Smooth muscle cell of the brain vasculature (primary cell): Measurements from ENCODE around the gene PPIL4.
A peak's percentile ranks its signal among the peaks of the same experiment; 100 is the strongest.
"Not testable (repeated sequence)": the region's sequence is repeated elsewhere in the genome, so short reads cannot be mapped to it uniquely, and the experiment has no call there.

ENCODE experiments used
- DNase-seq: peaks from one replicate; pipeline ENCODE4 v3.0.0-alpha.2; 2012; ENCODE audit warnings: low read depth, low spot score

PPIL4 gene

DNA sequence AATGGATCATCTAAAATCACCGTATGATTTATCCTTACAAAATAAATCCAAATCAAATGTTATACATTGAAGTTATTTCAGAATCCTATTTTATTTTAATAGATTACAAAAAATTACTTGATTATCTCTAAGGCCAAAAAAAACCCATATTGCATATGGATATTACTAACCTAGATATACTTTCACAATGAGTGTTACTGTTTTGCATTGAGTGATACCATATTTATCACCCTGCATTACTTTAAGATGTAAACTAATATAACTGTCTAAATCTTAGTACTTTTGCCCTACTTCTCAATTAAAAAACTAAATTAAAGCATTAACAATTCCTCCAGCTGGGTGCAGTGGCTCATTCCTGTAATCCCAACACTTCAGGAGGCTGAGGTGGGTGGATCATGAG is 11.1 kb downstream of the PPIL4 start:
- no peak for DNase-seq

DNA sequence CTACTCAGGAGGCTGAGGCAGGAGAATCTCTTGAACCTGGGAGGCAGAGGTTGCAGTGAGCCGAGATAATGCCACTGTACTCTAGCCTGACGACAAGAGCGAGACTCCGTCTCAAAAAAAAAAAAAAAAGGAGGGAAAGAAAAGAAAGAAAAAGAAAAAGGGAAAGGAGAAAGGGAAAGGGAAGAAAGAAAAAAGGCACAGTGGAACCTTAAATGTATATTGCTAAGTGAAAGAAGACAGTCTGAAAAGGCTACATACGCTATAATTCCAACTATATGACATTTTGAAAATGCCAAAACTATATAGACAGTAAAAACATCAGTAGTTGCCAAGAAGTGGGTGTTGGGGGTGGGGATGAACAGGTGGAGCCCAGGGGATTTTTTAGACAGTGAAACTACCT is 16.2 kb downstream of the PPIL4 start:
- DNase-seq = no peak

DNA sequence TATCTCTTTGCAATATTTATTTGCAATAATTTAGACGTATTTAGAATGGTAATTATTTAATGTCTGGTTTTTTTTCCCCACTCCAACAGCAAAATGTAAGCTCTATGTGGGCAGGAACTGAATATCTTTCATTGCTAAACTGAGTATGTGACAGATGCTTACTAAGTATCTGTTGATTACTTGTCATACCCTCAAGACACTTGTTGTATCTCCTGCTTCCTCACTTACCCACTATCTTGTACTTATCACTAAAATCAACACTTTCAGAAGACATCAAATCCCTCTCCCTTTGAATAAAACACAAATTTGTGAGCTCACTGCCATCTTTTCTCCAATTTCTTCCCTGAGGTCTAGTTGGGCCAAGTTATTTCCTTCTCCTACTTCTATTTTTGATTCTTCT is 30.3 kb downstream of the PPIL4 start:
- DNase-seq = no peak

DNA sequence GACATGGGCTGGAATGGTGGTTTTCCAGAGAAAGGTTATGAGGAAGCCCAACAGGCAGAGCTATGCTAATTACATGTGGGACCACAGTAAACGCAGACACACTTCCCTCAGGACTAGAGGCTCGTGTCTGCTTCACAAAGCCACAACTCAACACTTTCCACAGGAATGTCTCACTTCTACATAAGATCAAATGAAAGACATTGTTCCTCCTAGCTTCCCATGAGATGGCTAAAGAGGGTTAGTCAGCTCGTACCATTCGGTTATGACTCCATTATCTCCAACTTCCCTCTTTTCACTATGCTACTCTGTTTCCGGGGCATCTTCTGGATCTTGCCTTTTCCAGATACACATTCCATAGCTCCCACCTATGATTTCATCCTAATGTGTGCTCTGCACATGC is 31.9 kb downstream of the PPIL4 start:
- DNase-seq = no peak

DNA sequence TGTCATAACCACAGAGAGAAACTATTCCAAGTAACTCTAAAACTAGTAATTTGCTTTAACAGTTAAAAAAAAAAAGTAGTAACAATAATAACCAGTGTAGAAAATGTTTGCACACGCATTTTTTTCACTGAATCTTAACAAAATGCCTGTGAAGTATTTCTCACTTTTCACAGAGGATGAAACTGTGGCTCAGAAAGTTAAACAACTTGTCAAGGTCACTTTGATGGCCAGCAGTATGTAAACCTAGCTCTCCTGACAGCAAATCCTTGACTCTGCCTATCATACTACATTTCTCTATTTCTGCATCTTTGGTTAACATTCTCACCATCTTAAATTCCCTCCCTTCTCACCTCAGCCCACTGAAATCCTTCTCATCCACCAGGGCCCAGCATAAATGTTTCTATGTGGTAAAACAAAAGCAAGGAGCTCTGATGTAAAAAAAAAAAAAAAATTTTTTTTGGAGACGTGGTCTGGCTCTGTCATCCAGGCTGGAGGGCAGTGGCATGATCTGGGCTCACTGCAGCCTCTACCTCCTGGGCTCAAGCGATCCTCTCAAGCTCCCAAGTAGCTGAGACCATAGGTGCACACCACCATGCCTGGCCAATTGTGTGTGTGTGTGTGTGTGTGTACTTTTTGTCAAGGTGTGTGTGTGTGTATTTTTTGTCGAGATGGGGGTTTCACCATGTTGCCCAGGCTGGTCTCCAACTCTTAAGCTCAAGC is 34.9 kb downstream of the PPIL4 start:
- DNase-seq = no peak

DNA sequence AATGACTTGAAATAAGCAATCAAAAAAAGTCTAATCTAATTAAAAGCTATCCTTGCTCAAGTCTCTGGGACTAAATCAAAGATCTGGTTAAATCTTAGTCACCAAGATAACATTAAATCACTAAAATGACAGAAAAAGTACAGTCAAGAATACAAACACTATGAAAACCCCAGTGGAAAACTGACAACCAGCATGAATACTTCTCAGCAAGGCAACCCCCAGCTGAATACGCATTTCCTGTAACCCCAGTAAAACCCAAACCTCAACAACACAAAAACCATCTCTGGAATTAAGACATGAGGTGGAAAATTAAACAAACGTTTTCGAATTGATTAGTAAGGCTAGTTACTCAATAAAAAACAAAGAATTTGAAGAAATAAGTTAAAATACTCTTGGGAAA is 37.4 kb downstream of the PPIL4 start:
- DNase-seq = no peak

DNA sequence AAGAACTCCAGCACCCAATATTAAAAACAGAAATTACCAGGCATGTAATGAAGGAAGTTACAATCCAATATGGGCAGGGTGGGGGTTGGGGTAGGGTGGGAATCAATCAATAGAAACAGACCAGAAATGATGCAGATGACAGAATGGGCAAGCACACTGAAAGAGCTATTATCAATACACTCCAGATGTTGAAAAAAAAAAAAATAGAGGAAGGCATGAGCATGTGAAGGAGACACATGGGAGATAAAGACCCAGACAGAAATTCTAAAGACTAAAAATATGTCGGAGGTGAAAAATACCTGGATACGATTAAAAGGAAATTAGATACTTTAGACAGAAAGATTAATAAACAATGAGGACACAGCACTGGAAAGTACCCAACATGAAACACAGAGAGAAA is 42.0 kb downstream of the PPIL4 start:
- no peak for DNase-seq

DNA sequence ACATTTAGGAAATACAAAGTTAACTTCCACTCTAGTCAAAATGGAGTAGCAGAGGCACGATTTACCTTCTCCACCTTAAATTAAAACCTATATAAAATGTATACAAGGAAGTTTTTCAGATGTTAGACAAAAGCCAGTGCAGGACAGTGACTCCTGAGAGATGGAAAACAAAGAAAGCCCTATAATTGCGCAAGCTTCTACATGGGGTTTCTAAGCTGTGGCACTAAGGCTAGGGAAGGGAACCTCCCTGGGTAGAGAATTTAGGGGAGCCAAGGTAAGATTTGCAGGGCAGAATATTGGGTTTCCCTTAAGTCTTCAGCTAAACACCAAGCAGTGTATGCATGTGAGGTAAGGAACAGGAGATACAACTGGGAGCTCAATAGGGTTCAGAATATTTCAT is 42.6 kb downstream of the PPIL4 start:
- no peak for DNase-seq

DNA sequence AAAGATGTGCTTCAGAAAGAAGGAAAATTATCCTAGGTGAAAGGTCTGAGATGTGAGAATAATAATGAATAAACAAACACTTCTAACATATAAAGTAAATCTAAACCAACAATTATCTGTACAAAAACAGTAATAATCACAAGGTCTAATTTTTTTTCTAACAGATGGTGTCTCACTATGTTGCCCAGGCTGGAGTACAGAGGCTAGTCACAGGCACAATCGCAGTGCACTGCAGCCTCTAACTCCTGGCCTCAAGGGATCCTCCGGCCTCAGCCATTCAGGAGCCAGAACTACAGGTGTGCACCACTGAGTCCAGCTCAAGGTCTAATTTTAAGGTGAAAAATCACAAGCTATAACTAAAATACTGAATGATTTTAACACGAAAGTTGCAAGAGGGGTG is 44.1 kb downstream of the PPIL4 start:
- DNase-seq = no peak

DNA sequence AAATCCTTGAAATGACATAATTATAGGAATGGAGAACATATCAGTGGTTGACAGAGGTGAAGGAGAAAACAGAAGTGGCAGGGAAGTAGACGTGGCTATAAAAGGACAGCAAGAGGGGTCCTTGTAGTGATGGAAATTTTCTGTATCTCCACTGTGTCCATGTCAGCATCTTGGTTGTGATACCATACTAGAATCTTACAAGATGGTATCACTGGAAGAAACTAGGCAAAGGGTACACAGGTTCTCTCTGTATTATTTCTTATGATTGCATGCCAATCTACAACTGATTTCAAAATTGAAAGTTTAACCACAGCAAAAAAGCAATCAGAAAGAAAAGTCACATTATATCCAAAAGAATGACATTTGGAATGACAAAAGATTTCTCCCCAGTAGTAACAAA is 44.6 kb downstream of the PPIL4 start:
- no peak for DNase-seq

DNA sequence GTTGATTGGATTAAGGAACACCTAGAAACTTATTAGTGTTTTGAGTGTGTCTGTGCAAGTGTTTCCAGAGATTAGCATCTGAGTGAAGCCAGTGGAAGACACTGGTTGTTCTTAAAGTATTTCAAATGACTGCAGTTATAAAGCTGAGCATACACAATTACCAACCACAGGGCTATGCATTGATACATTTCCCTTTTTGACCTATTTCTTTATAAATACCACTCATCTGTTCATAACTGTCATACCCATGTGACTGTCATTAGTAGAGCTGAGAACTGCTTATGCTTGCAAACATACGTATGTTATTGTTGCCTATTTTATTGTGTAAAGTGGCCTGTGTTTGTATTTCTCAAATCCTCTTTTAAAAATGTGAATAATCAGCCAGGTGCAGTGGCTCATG is 45.7 kb downstream of the PPIL4 start:
- no peak for DNase-seq

DNA sequence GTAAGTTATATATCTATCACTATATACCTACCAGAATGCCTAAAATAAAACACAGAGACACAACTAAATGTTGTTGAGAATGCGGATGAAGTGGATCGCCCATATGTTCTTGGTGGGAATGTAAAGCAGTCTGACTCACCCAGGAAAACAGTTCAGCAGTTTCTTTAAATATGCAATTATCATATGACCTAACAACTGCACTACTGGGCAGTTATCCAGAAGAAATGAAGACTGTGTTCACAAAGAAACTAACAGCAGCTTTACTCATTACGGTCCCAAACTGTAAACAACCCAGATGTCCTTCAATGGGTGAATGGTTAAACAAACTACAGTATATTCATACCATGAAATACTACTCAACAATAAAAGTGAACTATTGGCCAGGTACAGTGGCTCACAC is 46.8 kb downstream of the PPIL4 start:
- peak; percentile 75 for DNase-seq

DNA sequence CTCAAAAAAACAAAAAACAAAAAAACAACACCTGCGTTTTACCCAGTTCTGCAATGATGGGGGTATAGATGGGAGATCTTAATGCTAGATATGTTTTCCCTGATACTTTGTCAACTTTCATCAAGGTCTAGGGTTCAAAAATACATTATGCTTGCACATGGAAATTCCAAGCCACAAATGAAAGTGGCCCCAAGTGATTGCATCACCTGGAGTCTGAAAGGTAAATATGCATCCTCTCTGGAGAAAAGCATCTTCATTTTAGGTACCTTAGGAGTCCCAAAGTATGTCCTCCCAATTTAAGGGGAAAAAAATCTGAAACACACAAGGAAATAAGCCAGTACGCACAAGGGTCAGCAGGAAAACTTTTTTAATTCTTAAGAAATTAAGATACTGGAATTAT is 48.5 kb downstream of the PPIL4 start:
- no peak for DNase-seq

DNA sequence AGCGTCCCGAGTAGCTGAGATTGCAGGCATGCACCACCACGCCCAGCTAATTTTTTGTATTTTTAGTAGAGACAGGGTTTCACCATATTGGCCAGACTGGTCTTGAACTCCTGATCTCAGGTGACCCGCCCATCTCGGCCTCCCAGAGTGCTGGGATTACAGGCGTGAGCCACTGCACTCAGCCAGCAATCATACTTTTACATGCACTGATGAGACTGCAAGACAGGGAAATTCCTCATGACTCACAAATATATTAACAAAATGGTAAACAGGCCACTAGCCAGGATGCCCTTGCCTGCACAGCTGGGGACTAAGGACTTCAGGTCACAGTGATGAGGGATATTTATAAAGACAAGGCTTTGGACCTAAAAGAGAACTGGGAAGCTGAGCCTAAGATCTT is 49.2 kb downstream of the PPIL4 start:
- DNase-seq = not testable (repeated sequence)

DNA sequence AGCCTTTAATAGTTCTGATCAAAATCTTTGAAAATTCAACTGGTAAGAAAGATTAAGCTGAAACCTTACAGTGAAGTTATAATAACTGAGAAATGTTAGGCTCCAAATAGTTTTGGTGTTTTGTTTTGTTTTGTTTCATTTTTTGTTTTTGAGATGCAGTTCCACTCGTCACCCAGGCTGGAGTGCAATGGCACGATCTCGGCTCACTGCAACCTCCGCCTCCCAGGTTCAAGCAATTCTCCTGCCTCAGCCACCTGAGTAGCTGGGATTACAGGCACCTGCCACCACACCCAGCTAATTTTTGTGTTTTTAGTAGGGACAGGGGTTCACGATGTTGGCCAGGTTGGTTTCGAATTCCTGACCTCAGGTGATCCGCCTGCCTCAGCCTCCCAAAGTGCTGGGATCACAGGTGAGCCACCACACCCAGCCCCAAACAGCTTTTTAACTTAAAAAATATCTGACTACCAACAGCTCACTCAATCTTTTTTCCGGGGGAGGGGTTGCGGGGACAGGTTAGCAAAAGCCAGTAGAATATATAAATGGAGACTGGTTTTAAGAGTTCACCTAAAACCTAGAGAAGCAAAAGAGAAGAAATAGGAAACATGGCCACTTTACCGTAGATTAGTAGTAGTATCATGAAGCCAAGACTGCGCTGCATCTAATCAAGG is 50.4 kb downstream of the PPIL4 start:
- DNase-seq = not testable (repeated sequence)

DNA sequence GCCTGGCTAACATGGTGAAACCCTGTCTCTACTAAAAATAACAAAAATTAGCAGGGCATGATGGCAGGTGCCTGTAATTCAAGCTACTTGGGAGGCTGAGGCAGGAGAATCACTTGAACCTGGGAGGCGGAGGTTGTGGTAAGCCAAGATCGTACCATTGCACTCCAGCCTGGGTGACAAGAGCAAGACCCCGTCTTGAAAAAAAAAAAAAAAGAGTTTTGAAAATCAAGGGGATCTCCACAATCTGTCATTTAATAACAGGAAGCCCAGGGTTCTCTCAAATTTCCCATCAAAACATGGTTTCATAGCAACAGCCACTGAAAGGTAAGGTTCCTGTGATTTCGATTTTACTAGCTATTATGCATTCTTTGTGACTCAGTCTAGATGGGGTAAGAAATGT is 51.0 kb downstream of the PPIL4 start:
- not testable (repeated sequence) for DNase-seq

DNA sequence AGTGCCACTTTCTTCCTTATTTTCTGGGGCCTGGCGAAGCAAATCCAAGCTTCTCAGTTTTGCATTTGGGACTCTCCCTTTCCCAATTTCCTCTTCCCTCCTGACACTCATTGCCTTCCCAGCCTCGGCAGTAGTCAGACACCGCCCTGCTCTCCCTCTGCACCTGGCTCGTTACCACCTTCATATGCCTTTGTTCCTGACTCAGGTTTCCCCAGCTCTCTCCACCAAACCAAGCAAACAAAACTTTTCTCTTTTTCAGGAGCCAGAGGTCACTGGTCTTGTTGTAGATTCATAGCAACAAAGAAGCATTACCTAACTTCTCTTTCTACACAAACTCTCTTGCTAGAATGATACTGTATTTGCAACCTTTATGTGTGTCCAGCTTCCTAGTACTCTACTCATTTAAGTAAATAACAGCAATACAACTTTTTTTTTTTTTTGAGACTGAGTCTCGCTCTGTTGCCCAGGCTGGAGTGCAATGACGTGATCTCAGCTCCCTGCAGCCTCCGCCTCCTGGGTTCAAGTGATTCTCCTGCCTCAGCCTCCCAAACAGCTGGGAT is 52.0 kb downstream of the PPIL4 start:
- DNase-seq = no peak

DNA sequence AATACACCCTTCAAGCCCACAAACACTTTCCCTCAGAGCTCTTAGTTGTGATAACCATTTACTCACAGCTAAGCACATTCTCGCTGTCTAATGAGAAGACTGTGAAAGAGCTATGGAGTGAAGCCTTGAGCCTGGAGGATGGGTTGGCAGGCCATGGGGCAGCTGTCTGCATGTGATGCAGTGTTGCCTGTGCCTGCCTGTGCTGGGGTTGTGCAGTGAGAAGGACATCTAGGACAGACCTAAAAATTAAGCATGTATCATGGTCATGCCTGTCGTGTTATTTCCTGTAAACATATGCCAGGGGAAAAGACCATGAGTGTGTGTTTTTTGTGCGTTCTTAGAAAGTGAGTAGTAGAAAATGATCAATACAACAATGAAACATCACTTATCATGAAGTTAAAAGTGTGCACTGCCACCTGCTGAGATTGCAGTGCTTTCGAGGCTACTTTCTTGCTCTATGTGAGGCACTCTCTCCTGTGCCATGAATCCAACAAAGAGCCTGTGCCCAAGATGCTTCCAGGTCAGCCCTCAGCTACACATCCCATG is 53.0 kb downstream of the PPIL4 start:
- no peak for DNase-seq

DNA sequence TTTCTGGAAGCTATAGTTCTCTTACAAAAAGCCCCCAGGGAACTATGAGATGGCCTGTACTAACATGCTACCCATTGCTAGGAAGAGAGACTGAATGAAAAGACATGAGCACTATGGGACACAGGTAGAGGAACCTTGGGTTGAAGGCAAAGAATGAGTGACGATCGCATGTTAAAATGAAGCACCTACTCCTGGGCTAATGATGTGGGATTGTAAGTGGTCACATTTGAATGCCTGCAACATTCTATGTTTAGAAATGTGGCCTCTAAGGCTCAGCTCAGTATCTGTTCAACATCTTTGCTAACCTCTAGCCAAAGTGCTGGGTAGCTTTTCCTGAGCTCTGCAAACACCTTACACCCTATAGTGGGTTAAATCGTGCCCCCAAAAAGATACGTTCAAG is 55.9 kb downstream of the PPIL4 start:
- no peak for DNase-seq

DNA sequence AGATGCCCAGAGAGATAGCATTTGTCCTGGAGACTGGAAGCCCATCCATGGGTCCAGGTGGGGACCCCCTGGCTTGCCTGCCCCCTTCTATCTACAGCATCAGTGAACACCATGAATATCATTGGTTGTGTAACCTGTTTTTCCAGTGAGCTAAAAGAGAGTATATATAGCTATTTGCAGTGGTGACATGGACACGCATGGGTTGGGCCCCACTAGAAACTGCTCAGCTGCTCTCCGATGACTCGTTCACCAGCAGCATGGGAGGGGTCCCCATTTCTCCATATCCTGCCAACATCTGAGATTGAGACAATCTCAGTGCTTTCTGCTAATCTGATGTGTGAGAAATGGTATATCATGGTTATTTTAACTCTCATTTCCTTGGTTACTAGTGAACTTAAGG is 57.0 kb downstream of the PPIL4 start:
- no peak for DNase-seq

DNA sequence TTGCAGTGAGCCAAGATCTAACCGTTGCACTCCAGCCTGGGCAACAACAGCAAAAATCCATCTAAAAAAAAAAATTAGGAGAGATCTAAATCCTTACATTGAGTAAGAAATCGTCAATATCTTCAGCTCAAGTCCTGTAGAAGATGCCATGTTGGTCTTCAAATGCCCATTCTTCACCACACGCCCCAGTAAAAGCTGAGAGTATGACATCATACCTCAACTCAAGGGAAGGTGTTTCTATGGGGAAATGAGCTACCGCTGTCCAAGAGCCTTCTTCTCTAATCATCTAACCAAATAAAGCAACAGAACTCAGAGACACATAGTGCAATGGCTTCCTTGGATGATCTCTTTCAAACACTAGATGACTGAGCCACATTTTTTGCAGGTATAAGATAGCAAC is 58.5 kb downstream of the PPIL4 start:
- DNase-seq = no peak

DNA sequence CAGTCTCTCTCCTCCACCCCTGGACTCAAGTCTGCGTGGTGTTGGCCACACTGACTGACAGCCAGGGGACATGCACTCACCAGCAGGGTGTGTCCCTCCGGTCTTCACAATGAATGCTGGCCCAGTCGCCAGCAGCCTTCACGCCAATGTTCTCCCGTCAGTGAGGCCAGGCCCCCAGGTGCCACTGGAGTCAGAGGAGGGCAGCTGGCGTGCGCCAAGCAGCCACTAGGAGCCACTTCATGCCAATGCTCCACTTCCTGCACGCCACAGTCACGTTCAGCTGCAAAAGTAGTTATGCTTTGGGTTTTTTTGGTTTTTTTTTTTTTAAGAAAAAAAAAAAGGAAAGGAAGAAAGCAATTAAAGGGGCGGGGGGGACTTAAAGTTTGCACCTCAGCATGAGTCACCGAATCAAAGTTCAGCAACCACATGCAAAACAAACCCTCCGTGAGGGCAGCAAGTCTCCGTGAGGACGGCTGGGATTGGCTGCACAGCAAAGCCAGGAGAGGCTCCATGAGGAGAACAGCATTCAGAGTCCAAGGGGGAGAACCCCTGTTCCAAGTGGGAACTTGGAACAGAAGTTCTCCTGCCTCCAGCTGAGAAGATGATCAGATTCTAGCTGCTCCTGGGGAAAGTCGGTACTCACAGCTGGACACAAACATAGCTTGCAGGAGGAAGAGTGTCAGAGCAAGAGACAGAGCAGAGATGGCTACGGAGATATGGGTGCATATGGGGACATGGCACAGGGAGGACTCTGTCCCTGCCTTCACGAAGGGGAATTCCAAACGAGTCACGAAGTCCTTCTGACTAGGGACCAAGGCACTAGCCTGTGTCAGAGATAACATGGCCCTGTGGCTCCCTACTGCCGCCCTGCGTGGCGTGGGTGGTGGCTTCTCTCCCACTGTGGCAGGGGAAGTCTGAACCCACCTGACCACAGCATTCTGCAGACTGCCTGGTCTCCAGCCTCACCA is 60.8 kb downstream of the PPIL4 start, which contains the start of gene ZC3H12D:
Gene ZC3H12D (minus strand): TSS at position 282 of the 968 bp plus-strand sequence. CDS start 10,471 bp downstream, outside the sequence.
- peak; percentile 69 for DNase-seq
